Stimulated activated CD8-positive, alpha-beta memory T cell treated with anti-CD3 and anti-CD28 coated beads, Interleukin-12 subunit alpha, Interleukin-12 subunit beta, amount 100 ng/mL, for 4 hours (primary cell): ENCODE measurements around the gene PARD3.
"Not testable (repeated sequence)": the region's sequence is repeated elsewhere in the genome, so short reads cannot be mapped to it uniquely, and the experiment has no call there.

ENCODE experiments used
- DNase-seq: peaks from one replicate; pipeline ENCODE4 v3.0.0-alpha.2; 2020; ENCODE audit warnings: low read depth

PARD3 gene

GRCh38 chr10:34742456-34742855 lies 72.6 kb downstream of the PARD3 start:
- no peak for DNase-seq

- DNase-seq = not testable (repeated sequence)
These were observed 74.0 kb downstream of the PARD3 start for GRCh38 chr10:34741087-34741486.

GRCh38 chr10:34740321-34740720 lies 74.8 kb downstream of the PARD3 start:
- DNase-seq = no peak

- DNase-seq = no peak
These were observed 75.2 kb downstream of the PARD3 start for GRCh38 chr10:34739915-34740314.

- DNase-seq = no peak
These were observed 77.3 kb downstream of the PARD3 start for GRCh38 chr10:34737772-34738169.

GRCh38 chr10:34736976-34737771 lies 77.9 kb downstream of the PARD3 start:
- no peak for DNase-seq

GRCh38 chr10:34734918-34735317 lies 80.2 kb downstream of the PARD3 start:
- no peak for DNase-seq

GRCh38 chr10:34732926-34733325 lies 82.2 kb downstream of the PARD3 start:
- DNase-seq = no peak

GRCh38 chr10:34731885-34732701 lies 83.0 kb downstream of the PARD3 start:
- no peak for DNase-seq

- no peak for DNase-seq
These were observed 83.9 kb downstream of the PARD3 start for GRCh38 chr10:34731213-34731612.

GRCh38 chr10:34730726-34731125 lies 84.4 kb downstream of the PARD3 start:
- DNase-seq = no peak

- DNase-seq = no peak
These were observed 85.5 kb downstream of the PARD3 start for GRCh38 chr10:34729619-34730018.

GRCh38 chr10:34728361-34728760 lies 86.7 kb downstream of the PARD3 start:
- DNase-seq = no peak

- DNase-seq = no peak
These were observed 87.5 kb downstream of the PARD3 start for GRCh38 chr10:34727595-34728033.

GRCh38 chr10:34726862-34727261 lies 88.2 kb downstream of the PARD3 start:
- no peak for DNase-seq

- no peak for DNase-seq
These were observed 91.3 kb downstream of the PARD3 start for GRCh38 chr10:34723750-34724149.

GRCh38 chr10:34722404-34722803 lies 92.7 kb downstream of the PARD3 start:
- DNase-seq = no peak

GRCh38 chr10:34721208-34721840 lies 93.8 kb downstream of the PARD3 start:
- DNase-seq = no peak

GRCh38 chr10:34719746-34720145 lies 95.3 kb downstream of the PARD3 start:
- no peak for DNase-seq

- no peak for DNase-seq
These were observed 95.8 kb downstream of the PARD3 start for GRCh38 chr10:34719328-34719727.

GRCh38 chr10:34717429-34717828 lies 97.7 kb downstream of the PARD3 start:
- no peak for DNase-seq

GRCh38 chr10:34716958-34717357 lies 98.1 kb downstream of the PARD3 start:
- DNase-seq = no peak

- no peak for DNase-seq
These were observed 98.9 kb downstream of the PARD3 start for GRCh38 chr10:34716234-34716633.
